H1 (cell line): ENCODE measurements around the gene SH3RF2. TPM values are rescaled to one million over a fixed set of nuclear protein-coding genes. Genes with fewer than 3 reads are reported as not detected.

Source experiments
- CTCF ChIA-PET: fragments of 300-600 bp; sonication (Branson Sonifier 250); formaldehyde crosslinking; loops from one replicate; lab custom pipeline; 2021; ENCODE audit not compliant: partially characterized antibody; lab: Charles Lee
- POLR2A ChIA-PET: fragments of 300-600 bp; sonication (Branson Sonifier 250); formaldehyde crosslinking; loops from one replicate; lab custom pipeline; 2021; ENCODE audit warnings: inconsistent platforms; ENCODE audit not compliant: partially characterized antibody; lab: Charles Lee
- DNase-seq, 2 experiments: peaks; one replicate each; pipeline versions ENCODE4 v3.0.0 to v3.0.0-alpha.2; 2010 to 2022; ENCODE audit warnings: low spot score in 2 of 2, low read depth in 1 of 2, mixed read lengths in 1 of 2
- FAIRE-seq: peaks from 2 replicates; lab custom pipeline; 2011; peaks lifted over from hg19 to GRCh38; lab: Jason Lieb, UNC
- H2AFZ ChIP-seq: 2 replicates; pipeline ENCODE4 v1.8.1; 2012; ENCODE audit warnings: low read length, inconsistent platforms
- H2AK5ac ChIP-seq: 2 replicates; pipeline ENCODE4 v1.6.1; 2013; ENCODE audit warnings: low read depth, low read length
- H2BK120ac ChIP-seq: replicated peaks from 2 replicates; pipeline ENCODE3; 2013; ENCODE audit warnings: low read depth, low read length, inconsistent platforms
- H2BK12ac ChIP-seq: 2 replicates; pipeline ENCODE4 v1.6.1; 2013; ENCODE audit warnings: low read depth, low read length
- H2BK15ac ChIP-seq: 2 replicates; pipeline ENCODE4 v1.6.1; 2013; ENCODE audit warnings: low read length
- H2BK20ac ChIP-seq: 2 replicates; pipeline ENCODE4 v1.6.1; 2013; ENCODE audit warnings: low read length
- H2BK5ac ChIP-seq: 2 replicates; pipeline ENCODE4 v1.6.1; 2013; ENCODE audit warnings: low read depth, low read length
- H3K14ac ChIP-seq: 2 replicates; pipeline ENCODE4 v1.6.1; 2013; ENCODE audit warnings: inconsistent platforms; ENCODE audit not compliant: insufficient read length
- H3K18ac ChIP-seq: 2 replicates; pipeline ENCODE4 v1.6.1; 2013; ENCODE audit warnings: low read length; ENCODE audit errors: extremely low read depth
- H3K23ac ChIP-seq: 2 replicates; pipeline ENCODE4 v1.6.1; 2013; ENCODE audit warnings: inconsistent platforms; ENCODE audit not compliant: insufficient read length
- H3K23me2 ChIP-seq: 2 replicates; pipeline ENCODE4 v1.6.1; 2013; ENCODE audit warnings: low read depth, low read length
- H3K27ac ChIP-seq: 2 replicates; pipeline ENCODE4 v1.6.1; 2011; ENCODE audit warnings: low read depth, low read length, inconsistent platforms
- H3K27me3 ChIP-seq, 4 experiments: replicated peaks in 1 of 4; 1 replicate in 1 of 4; 2 replicates in 3 of 4; pipeline versions ENCODE4 v1.6.1 to v1.8.1; 2011 to 2013; ENCODE audit warnings: low read length in 3 of 4, mild to moderate bottlenecking in 3 of 4, inconsistent platforms in 2 of 4, mixed read lengths in 2 of 4, moderate library complexity in 1 of 4; ENCODE audit not compliant: control insufficient read depth in 3 of 4, insufficient read depth in 3 of 4; ENCODE audit errors: extremely low read depth in 1 of 4
- H3K36me3 ChIP-seq, 4 experiments: 2 replicates each; pipeline versions ENCODE4 v1.6.1 to v1.8.1; 2011 to 2013; ENCODE audit warnings: mild to moderate bottlenecking in 4 of 4, low read length in 3 of 4, moderate library complexity in 2 of 4, control low read depth in 1 of 4, inconsistent platforms in 1 of 4; ENCODE audit not compliant: insufficient read depth in 4 of 4, control insufficient read depth in 2 of 4
- H3K4ac ChIP-seq: replicated peaks from 2 replicates; pipeline ENCODE3; 2013; ENCODE audit warnings: low read length, low read depth, mixed read lengths, inconsistent platforms; ENCODE audit not compliant: insufficient read length
- H3K4me1 ChIP-seq, 4 experiments: replicated peaks in 1 of 4; 1 replicate in 1 of 4; 2 replicates in 3 of 4; pipeline versions ENCODE4 v1.6.1 to v1.8.1; 2011 to 2013; ENCODE audit warnings: low read length in 3 of 4, inconsistent platforms in 2 of 4, mixed read lengths in 1 of 4; ENCODE audit not compliant: insufficient read depth in 4 of 4, control insufficient read depth in 3 of 4
- H3K4me2 ChIP-seq, 2 experiments: 2 replicates each; pipeline versions ENCODE4 v1.6.1 to v1.8.1; 2011 to 2013; ENCODE audit warnings: low read depth in 2 of 2, low read length in 2 of 2, control low read depth in 1 of 2, inconsistent platforms in 1 of 2, mild to moderate bottlenecking in 1 of 2; ENCODE audit not compliant: insufficient read depth in 1 of 2
- H3K4me3 ChIP-seq, 4 experiments: fragments of 200-600, 300-600 bp in 1 of 4; sonication (generic), shearing (Covaris generic), sonication (Bioruptor Twin) in 1 of 4; 2 replicates each; pipeline versions ENCODE4 v1.5.1 to v1.8.1; 2011 to 2016; ENCODE audit warnings: low read length in 4 of 4, low read depth in 3 of 4, control low read depth in 2 of 4, inconsistent platforms in 2 of 4, mild to moderate bottlenecking in 2 of 4, mixed read lengths in 1 of 4, moderate library complexity in 1 of 4; ENCODE audit not compliant: insufficient read depth in 2 of 4; ENCODE audit errors: extremely low read depth in 1 of 4
- H3K56ac ChIP-seq: replicated peaks from 2 replicates; pipeline ENCODE3; 2013; ENCODE audit warnings: low read depth, mild to moderate bottlenecking, mixed read lengths, low read length, inconsistent platforms; ENCODE audit not compliant: insufficient read length
- H3K79me1 ChIP-seq: 2 replicates; pipeline ENCODE4 v1.6.1; 2013; ENCODE audit warnings: low read depth, low read length, control low read depth
- H3K79me2 ChIP-seq, 2 experiments: 2 replicates each; pipeline versions ENCODE4 v1.6.1 to v1.8.1; 2012 to 2013; ENCODE audit warnings: low read length in 2 of 2, mild to moderate bottlenecking in 2 of 2, inconsistent platforms in 1 of 2; ENCODE audit not compliant: insufficient read depth in 2 of 2, control insufficient read depth in 1 of 2
- H3K9ac ChIP-seq, 4 experiments: replicated peaks in 1 of 4; 1 replicate in 1 of 4; 2 replicates in 3 of 4; pipeline versions ENCODE4 v1.6.1 to v1.8.1; 2011 to 2013; ENCODE audit warnings: low read depth in 3 of 4, low read length in 3 of 4, control low read depth in 2 of 4, mild to moderate bottlenecking in 2 of 4, moderate library complexity in 2 of 4, inconsistent platforms in 1 of 4; ENCODE audit errors: extremely low read depth in 1 of 4
- H3K9me3 ChIP-seq, 2 experiments: 2 replicates each; pipeline versions ENCODE4 v1.6.1 to v1.8.1; 2012 to 2013; ENCODE audit warnings: mild to moderate bottlenecking in 2 of 2, moderate library complexity in 2 of 2, control low read depth in 1 of 2, inconsistent platforms in 1 of 2, low read depth in 1 of 2, low read length in 1 of 2, mixed read lengths in 1 of 2; ENCODE audit not compliant: insufficient read depth in 2 of 2
- H4K20me1 ChIP-seq, 2 experiments: replicated peaks in 1 of 2; 2 replicates each; pipeline versions ENCODE3 to v1.8.1; 2011 to 2013; ENCODE audit warnings: inconsistent platforms in 2 of 2, low read length in 2 of 2, mild to moderate bottlenecking in 1 of 2; ENCODE audit not compliant: insufficient read depth in 2 of 2, control insufficient read depth in 1 of 2
- H4K5ac ChIP-seq: 2 replicates; pipeline ENCODE4 v1.6.1; 2013; ENCODE audit warnings: low read length, low read depth, mixed read lengths, inconsistent platforms; ENCODE audit not compliant: insufficient read length
- H4K8ac ChIP-seq: 2 replicates; pipeline ENCODE4 v1.8.0; 2013; ENCODE audit warnings: mild to moderate bottlenecking, moderate library complexity, low read length, inconsistent platforms; ENCODE audit not compliant: insufficient read depth; ENCODE audit errors: extremely low read depth
- H4K91ac ChIP-seq: replicated peaks from 2 replicates; pipeline ENCODE3; 2013; ENCODE audit warnings: low read length, mixed read lengths, inconsistent platforms; ENCODE audit not compliant: insufficient read length
- ASH2L ChIP-seq: fragments of 200-600, 300-600 bp; sonication (generic); IDR thresholded peaks from one replicate; pipeline ENCODE4 v1.7.1; 2017; ENCODE audit warnings: low read length
- EGR1 ChIP-seq: IDR thresholded peaks from 2 replicates; pipeline ENCODE4 v1.6.1; 2011; ENCODE audit warnings: low read depth, low read length, borderline replicate concordance
- EP300 ChIP-seq, 2 experiments: IDR thresholded peaks; 1 replicate in 1 of 2; 2 replicates in 1 of 2; pipeline ENCODE4 v1.6.1; 2011 to 2012; ENCODE audit warnings: low read depth in 2 of 2, low read length in 2 of 2, mild to moderate bottlenecking in 2 of 2, borderline replicate concordance in 1 of 2, inconsistent platforms in 1 of 2, moderate library complexity in 1 of 2
- EZH2 ChIP-seq: fragments of 200-600 bp; sonication (generic); IDR thresholded peaks from 2 replicates; pipeline ENCODE4 v1.7.1; 2012; ENCODE audit warnings: low read depth, mild to moderate bottlenecking, moderate library complexity, low read length, inconsistent platforms; ENCODE audit not compliant: severe bottlenecking
- GTF2F1 ChIP-seq: IDR thresholded peaks from 2 replicates; pipeline ENCODE4 v1.6.1; 2012; ENCODE audit warnings: low read depth, low read length, improper control_type of control experiment, borderline replicate concordance
- NANOG ChIP-seq: IDR thresholded peaks from 2 replicates; pipeline ENCODE4 v1.6.1; 2011; ENCODE audit warnings: low read length, low read depth, mild to moderate bottlenecking, inconsistent platforms; ENCODE audit not compliant: insufficient read depth, poor library complexity, severe bottlenecking
- PHF8 ChIP-seq: fragments of 200-600 bp; sonication (generic); conservative IDR thresholded peaks from 2 replicates; pipeline ENCODE4 v1.7.1; 2012; ENCODE audit warnings: low read depth, mild to moderate bottlenecking, inconsistent platforms, low read length, moderate library complexity
- POLR2A ChIP-seq, 2 experiments: IDR thresholded peaks; 1 replicate in 1 of 2; 2 replicates in 1 of 2; pipeline ENCODE4 v1.6.1; 2011; ENCODE audit warnings: low read depth in 2 of 2, low read length in 2 of 2, mild to moderate bottlenecking in 2 of 2; ENCODE audit errors: control extremely low read depth in 1 of 2
- RAD21 ChIP-seq, 2 experiments: IDR thresholded peaks in 1 of 2; conservative IDR thresholded peaks in 1 of 2; 2 replicates each; pipeline ENCODE4 v1.6.1; 2011; ENCODE audit warnings: low read depth in 2 of 2, low read length in 2 of 2, improper control_type of control experiment in 1 of 2, inconsistent platforms in 1 of 2, mild to moderate bottlenecking in 1 of 2, moderate library complexity in 1 of 2
- RBBP5 ChIP-seq: IDR thresholded peaks from 2 replicates; pipeline ENCODE4 v1.7.1; 2012; ENCODE audit warnings: low read depth, mild to moderate bottlenecking, inconsistent platforms, low read length, moderate library complexity, borderline replicate concordance
- SAP30 ChIP-seq: fragments of 300-600 bp; sonication (generic); IDR thresholded peaks from 2 replicates; pipeline ENCODE4 v1.7.1; 2012; ENCODE audit warnings: low read length, moderate library complexity, mild to moderate bottlenecking, inconsistent platforms; ENCODE audit not compliant: insufficient read depth, insufficient replicate concordance
- SIN3A ChIP-seq, 2 experiments: IDR thresholded peaks in 1 of 2; conservative IDR thresholded peaks in 1 of 2; 2 replicates each; pipeline ENCODE4 v1.6.1; 2011 to 2012; ENCODE audit warnings: low read length in 2 of 2, improper control_type of control experiment in 1 of 2, low read depth in 1 of 2, mild to moderate bottlenecking in 1 of 2
- SP4 ChIP-seq: IDR thresholded peaks from 2 replicates; pipeline ENCODE4 v1.6.1; 2012; ENCODE audit warnings: low read length, inconsistent platforms
- SUZ12 ChIP-seq: fragments of 200-600 bp; sonication (generic); IDR thresholded peaks from 2 replicates; pipeline ENCODE4 v1.6.1; 2012; ENCODE audit warnings: mild to moderate bottlenecking, inconsistent platforms, low read length, moderate library complexity, mixed read lengths
- WGBS, 2 experiments: shearing (Covaris generic) in 1 of 2; methylation state at CpG; one replicate each; pipeline versions ENCODE4 v1.1.6 to v1.1.7; 2013 to 2015; ENCODE audit warnings: low lambda C conversion rate in 2 of 2, mixed read lengths in 2 of 2, inconsistent platforms in 1 of 2, low coverage in 1 of 2, missing lambda C conversion rate in 1 of 2; ENCODE audit not compliant: insufficient replicate concordance in 2 of 2, insufficient coverage in 1 of 2, insufficient read length in 1 of 2; ENCODE audit errors: extremely low coverage in 1 of 2, missing lambda C conversion rate in 1 of 2; 5-methylcytosine and 5-hydroxymethylcytosine counted together
- polyA plus RNA-seq, 7 experiments: library from polyadenylated mRNA; depleted of rRNA in 3 of 7; stranded (reverse) in 5 of 7; unstranded in 2 of 7; fragments of >200 nt in 5 of 7; fragments of 200-250 nt in 2 of 7; gene quantifications; 1 replicate in 5 of 7; 2 replicates in 1 of 7; 4 replicates in 1 of 7; pipeline versions ENCODE4 v1.2.1 to v1.2.3, GENCODE V29; 2011 to 2013; ENCODE audit warnings: missing spikeins in 2 of 7, mixed read lengths in 2 of 7
- total RNA-seq: library from RNA; stranded (reverse); fragmentation: NEBNext Ultra II Directional; extraction: Animal tissue kit (Norgen Biotek cat#: 25700); gene quantifications from 2 replicates; pipeline ENCODE4 v1.2.1, GENCODE V29; 2021

Gene SH3RF2
- total and polyA plus RNA-seq, 2 of the 8 experiments (the other 6 are each of a cell fraction or from before 2014, with no cell fraction given), result 0.80 to 0.95 TPM

- H3K27ac ChIP-seq, result no peak overlapping the region
- H4K20me1 ChIP-seq, result no peaks in the 10 kb centered on the region
- no peak overlapping the region for H3K14ac ChIP-seq
- H4K5ac ChIP-seq, result no peak overlapping the region
- CTCF ChIA-PET, result interaction anchor here (0.6 to 6.4 kb wide), 18 partner anchors 10 to 155 kb away, joined by 3 to 49 read pairs (median 4); no protein-coding TSS in a partner anchor
- no peaks in the 10 kb centered on the region for H3K79me1 ChIP-seq
- no peak overlapping the region for H4K91ac ChIP-seq
- no peak overlapping the region for H3K4me3 ChIP-seq
- FAIRE-seq, result no peak
- no peak overlapping the region for H3K4me2 ChIP-seq
- WGBS, 2 experiments, result 96% methylated on average over 1 of the region's 1 CpG; no CpG with 5 or more reads in 1 of the 2 experiments
- H3K56ac ChIP-seq, result no peak overlapping the region
- H3K23me2 ChIP-seq, result no peaks in the 10 kb centered on the region
- no peak overlapping the region for H2AK5ac ChIP-seq
- no peaks in the 10 kb centered on the region for H3K36me3 ChIP-seq
- H2BK120ac ChIP-seq, result no peak overlapping the region
- DNase-seq, result no peak
- no peaks in the 10 kb centered on the region for H3K79me2 ChIP-seq
- H2BK5ac ChIP-seq, result no peak overlapping the region
- no peak overlapping the region for H2BK12ac ChIP-seq
- no peaks in the 10 kb centered on the region for H3K9me3 ChIP-seq
- no peak overlapping the region for H3K9ac ChIP-seq
- H2AFZ ChIP-seq, result no peak overlapping the region
- no peaks in the 10 kb centered on the region for H3K27me3 ChIP-seq
- no peak overlapping the region for H2BK20ac ChIP-seq
- POLR2A ChIA-PET, result no interaction called here
- no peak overlapping the region for H2BK15ac ChIP-seq
- no peak for TF ChIP-seq GTF2F1
- TF ChIP-seq RBBP5, result no peak
- TF ChIP-seq SAP30, result no peak
- TF ChIP-seq EP300 (IDR thresholded peaks at IDR 0.05; ENCODE audit: borderline replicate concordance in 1 of 2, low read depth in 2 of 2, low read length in 2 of 2), result no peak
- no peak for TF ChIP-seq POLR2A (IDR thresholded peaks at IDR 0.05; ENCODE audit: control extremely low read depth in 1 of 2, low read depth in 2 of 2, low read length in 2 of 2)
- no peak for TF ChIP-seq SP4
- no peak for TF ChIP-seq RAD21 (IDR thresholded peaks at IDR 0.05 in 1 of 2, conservative IDR thresholded peaks at IDR 0.05 in 1 of 2; ENCODE audit: low read depth in 2 of 2, low read length in 2 of 2)
- no peak for TF ChIP-seq SIN3A (conservative IDR thresholded peaks at IDR 0.05 in 1 of 2, IDR thresholded peaks at IDR 0.05 in 1 of 2; ENCODE audit: low read depth in 1 of 2, low read length in 2 of 2)
- no peak for TF ChIP-seq SUZ12
- TF ChIP-seq EZH2, result no peak
- no peak for TF ChIP-seq NANOG
- no peak for TF ChIP-seq EGR1
- no peak for TF ChIP-seq ASH2L
- no peak for TF ChIP-seq PHF8
- H3K4ac ChIP-seq, result no peak overlapping the region
- no peak overlapping the region for H3K23ac ChIP-seq
- no peak overlapping the region for H3K18ac ChIP-seq
- no peak overlapping the region for H4K8ac ChIP-seq
- no peaks in the 10 kb centered on the region for H3K4me1 ChIP-seq
These were observed 34.0 kb upstream of the SH3RF2 start for GRCh38 chr5:145902421-145902820.
